ENCODE results near the gene DOCK6. TPM values are rescaled to one million over a fixed set of nuclear protein-coding genes. Genes with fewer than 3 reads are reported as not detected.
"Not testable (repeated sequence)": the region's sequence is repeated elsewhere in the genome, so short reads cannot be mapped to it uniquely, and the experiment has no call there.

The DOCK6 gene
- total RNA-seq, 1 experiment from 2014 or later: 19.4 TPM

DNA sequence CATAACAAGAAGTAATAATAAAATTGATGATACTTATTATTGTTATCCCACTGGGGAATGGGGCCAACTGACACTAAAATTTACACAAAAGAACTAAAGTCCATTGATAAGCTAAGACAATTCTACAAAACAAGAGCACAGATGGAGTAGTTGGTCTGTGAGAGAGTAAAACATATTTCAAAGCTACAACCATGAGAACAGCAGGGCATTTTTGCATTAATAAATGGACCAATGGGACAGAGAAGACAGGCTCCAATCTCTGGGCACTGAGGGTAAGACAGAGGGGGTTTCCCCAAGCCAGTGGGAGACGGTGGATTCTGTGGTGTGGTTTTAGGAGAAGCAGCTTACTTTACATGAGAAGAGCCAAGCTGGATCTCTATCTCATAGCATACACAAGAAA, 79.3 kb downstream of the DOCK6 start:
- Histone ChIP-seq H3K9me3 (ENCODE audit: control insufficient read depth, insufficient read depth, low read depth, low read length) (no peaks in the 10 kb centered on the region), H3K27ac (ENCODE audit: low read length) (no peak overlapping the region), H3K4me3 (ENCODE audit: low read depth in 2 of 2, low read length in 2 of 2) (no peak overlapping the region), H3K36me3 (ENCODE audit: control insufficient read depth, insufficient read depth, low read length) (no peaks in the 10 kb centered on the region; the same call in 1 of the 2 replicates), H3K4me1 (ENCODE audit: control insufficient read depth, insufficient read depth, low read length) (no peaks in the 10 kb centered on the region; the same call in 1 of the 2 replicates), H3K27me3 (ENCODE audit: control insufficient read depth, insufficient read depth, low read length) (no peaks in the 10 kb centered on the region)
- BruUV-seq (replicated peaks): no TSS peak
- POLR2A ChIA-PET: no interaction called here
- in situ Hi-C loops (cut with HindIII; ENCODE audit: low pct_unique_long_range_greater_than_20kb, low sequenced_read_pairs) (no loop called here), intact Hi-C loops (cut with micrococcal nuclease; ENCODE audit: unreplicated experiment) (no loop called here)
- TF ChIP-seq, protein P1, sequence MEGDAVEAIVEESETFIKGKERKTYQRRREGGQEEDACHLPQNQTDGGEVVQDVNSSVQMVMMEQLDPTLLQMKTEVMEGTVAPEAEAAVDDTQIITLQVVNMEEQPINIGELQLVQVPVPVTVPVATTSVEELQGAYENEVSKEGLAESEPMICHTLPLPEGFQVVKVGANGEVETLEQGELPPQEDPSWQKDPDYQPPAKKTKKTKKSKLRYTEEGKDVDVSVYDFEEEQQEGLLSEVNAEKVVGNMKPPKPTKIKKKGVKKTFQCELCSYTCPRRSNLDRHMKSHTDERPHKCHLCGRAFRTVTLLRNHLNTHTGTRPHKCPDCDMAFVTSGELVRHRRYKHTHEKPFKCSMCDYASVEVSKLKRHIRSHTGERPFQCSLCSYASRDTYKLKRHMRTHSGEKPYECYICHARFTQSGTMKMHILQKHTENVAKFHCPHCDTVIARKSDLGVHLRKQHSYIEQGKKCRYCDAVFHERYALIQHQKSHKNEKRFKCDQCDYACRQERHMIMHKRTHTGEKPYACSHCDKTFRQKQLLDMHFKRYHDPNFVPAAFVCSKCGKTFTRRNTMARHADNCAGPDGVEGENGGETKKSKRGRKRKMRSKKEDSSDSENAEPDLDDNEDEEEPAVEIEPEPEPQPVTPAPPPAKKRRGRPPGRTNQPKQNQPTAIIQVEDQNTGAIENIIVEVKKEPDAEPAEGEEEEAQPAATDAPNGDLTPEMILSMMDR (IDR thresholded peaks at IDR 0.05): no peak
- TF ChIP-seq SIN3A (IDR thresholded peaks at IDR 0.05; ENCODE audit: borderline replicate concordance, insufficient read depth, low read depth, low read length) (no peak), POLR2AphosphoS5 (IDR thresholded peaks at IDR 0.05; ENCODE audit: low read depth, low read length) (no peak)
- TF ChIP-seq, protein P2, sequence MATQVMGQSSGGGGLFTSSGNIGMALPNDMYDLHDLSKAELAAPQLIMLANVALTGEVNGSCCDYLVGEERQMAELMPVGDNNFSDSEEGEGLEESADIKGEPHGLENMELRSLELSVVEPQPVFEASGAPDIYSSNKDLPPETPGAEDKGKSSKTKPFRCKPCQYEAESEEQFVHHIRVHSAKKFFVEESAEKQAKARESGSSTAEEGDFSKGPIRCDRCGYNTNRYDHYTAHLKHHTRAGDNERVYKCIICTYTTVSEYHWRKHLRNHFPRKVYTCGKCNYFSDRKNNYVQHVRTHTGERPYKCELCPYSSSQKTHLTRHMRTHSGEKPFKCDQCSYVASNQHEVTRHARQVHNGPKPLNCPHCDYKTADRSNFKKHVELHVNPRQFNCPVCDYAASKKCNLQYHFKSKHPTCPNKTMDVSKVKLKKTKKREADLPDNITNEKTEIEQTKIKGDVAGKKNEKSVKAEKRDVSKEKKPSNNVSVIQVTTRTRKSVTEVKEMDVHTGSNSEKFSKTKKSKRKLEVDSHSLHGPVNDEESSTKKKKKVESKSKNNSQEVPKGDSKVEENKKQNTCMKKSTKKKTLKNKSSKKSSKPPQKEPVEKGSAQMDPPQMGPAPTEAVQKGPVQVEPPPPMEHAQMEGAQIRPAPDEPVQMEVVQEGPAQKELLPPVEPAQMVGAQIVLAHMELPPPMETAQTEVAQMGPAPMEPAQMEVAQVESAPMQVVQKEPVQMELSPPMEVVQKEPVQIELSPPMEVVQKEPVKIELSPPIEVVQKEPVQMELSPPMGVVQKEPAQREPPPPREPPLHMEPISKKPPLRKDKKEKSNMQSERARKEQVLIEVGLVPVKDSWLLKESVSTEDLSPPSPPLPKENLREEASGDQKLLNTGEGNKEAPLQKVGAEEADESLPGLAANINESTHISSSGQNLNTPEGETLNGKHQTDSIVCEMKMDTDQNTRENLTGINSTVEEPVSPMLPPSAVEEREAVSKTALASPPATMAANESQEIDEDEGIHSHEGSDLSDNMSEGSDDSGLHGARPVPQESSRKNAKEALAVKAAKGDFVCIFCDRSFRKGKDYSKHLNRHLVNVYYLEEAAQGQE (IDR thresholded peaks at IDR 0.05; ENCODE audit: insufficient read depth in 1 of 2, low read depth in 2 of 2, low read length in 1 of 2): no peak
- ATAC-seq (no peak), DNase-seq (ENCODE audit: low read depth, low spot score) (no peak)
- CTCF ChIA-PET: no interaction called here

DNA sequence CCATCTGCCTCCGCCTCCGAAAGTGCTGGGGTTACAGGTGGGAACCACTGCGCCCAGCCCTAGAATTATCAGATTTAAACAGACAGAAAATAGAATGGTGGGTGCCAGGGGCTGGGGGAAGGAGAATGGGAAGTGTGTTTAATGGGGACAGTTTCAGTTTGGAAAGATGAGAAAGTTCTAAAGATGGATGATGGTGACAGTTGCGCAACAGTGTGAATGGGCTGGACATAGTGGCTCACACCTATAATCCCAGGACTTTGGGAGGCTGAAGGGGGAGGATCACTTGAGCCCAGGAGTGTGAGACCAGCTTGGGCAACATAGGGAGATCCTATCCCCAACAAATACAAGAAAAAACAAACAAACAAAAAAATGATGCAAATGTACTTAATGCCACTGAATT, 80.8 kb downstream of the DOCK6 start:
- POLR2A ChIA-PET: no interaction called here
- CTCF ChIA-PET: no interaction called here
- Histone ChIP-seq H3K27ac (ENCODE audit: low read length) (no peak overlapping the region), H3K4me1 (ENCODE audit: control insufficient read depth, insufficient read depth, low read length) (no peaks in the 10 kb centered on the region; the same call in 1 of the 2 replicates), H3K9me3 (ENCODE audit: control insufficient read depth, insufficient read depth, low read depth, low read length) (no peaks in the 10 kb centered on the region), H3K4me3 (ENCODE audit: low read depth in 2 of 2, low read length in 2 of 2) (no peak overlapping the region), H3K36me3 (ENCODE audit: control insufficient read depth, insufficient read depth, low read length) (peaks cover 2% of the 10 kb centered on the region; the same call in 1 of the 2 replicates), H3K27me3 (ENCODE audit: control insufficient read depth, insufficient read depth, low read length) (no peaks in the 10 kb centered on the region)
- ATAC-seq: no peak
- intact Hi-C loops (cut with micrococcal nuclease; ENCODE audit: unreplicated experiment): no loop called here
- no TSS peak for BruUV-seq (replicated peaks)
- in situ Hi-C loops (cut with HindIII; ENCODE audit: low pct_unique_long_range_greater_than_20kb, low sequenced_read_pairs): no loop called here
- DNase-seq (ENCODE audit: low read depth, low spot score): no peak
- TF ChIP-seq TCF7L2 (IDR thresholded peaks at IDR 0.05; ENCODE audit: low read depth, low read length) (no peak), POLR2AphosphoS5 (IDR thresholded peaks at IDR 0.05; ENCODE audit: low read depth, low read length) (no peak), SIN3A (IDR thresholded peaks at IDR 0.05; ENCODE audit: borderline replicate concordance, insufficient read depth, low read depth, low read length) (no peak)
- TF ChIP-seq, protein P2 (IDR thresholded peaks at IDR 0.05; ENCODE audit: insufficient read depth in 1 of 2, low read depth in 2 of 2, low read length in 1 of 2): no peak
- TF ChIP-seq, protein P1 (IDR thresholded peaks at IDR 0.05): no peak

DNA sequence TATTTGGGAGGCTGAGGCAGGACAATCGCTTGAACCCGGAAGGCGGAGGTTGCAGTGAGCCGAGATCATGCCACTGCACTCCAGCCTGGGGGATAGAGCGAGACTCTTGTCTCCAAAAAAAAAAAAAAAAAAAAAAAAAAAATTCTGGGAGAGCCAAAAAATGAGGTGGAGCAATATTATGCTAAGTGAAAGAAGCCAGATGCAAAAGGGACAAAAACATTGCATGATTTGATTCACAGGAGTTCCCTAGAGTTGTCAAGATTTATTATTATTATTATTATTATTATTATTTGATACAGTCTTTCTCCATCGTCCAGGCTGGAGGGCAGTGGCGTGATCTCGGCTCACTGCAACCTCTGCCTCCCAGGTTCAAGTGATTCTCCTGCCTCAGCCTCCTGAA, 81.3 kb downstream of the DOCK6 start:
- CTCF ChIA-PET; ATAC-seq; H3K27me3 ChIP-seq (ENCODE audit: control insufficient read depth, insufficient read depth, low read length); H3K9me3 ChIP-seq (ENCODE audit: control insufficient read depth, insufficient read depth, low read depth, low read length); H3K4me1 ChIP-seq (ENCODE audit: control insufficient read depth, insufficient read depth, low read length); intact Hi-C loops (cut with micrococcal nuclease; ENCODE audit: unreplicated experiment); H3K4me3 ChIP-seq (ENCODE audit: low read depth in 2 of 2, low read length in 2 of 2); POLR2A ChIA-PET; H3K36me3 ChIP-seq (ENCODE audit: control insufficient read depth, insufficient read depth, low read length); in situ Hi-C loops (cut with HindIII; ENCODE audit: low pct_unique_long_range_greater_than_20kb, low sequenced_read_pairs); BruUV-seq (replicated peaks); DNase-seq (ENCODE audit: low read depth, low spot score); H3K27ac ChIP-seq (ENCODE audit: low read length): not testable (repeated sequence)
